ENCODE results near the gene LTBR.
"Not testable (repeated sequence)": the region's sequence is repeated elsewhere in the genome, so short reads cannot be mapped to it uniquely, and the experiment has no call there.

LTBR gene

DNA sequence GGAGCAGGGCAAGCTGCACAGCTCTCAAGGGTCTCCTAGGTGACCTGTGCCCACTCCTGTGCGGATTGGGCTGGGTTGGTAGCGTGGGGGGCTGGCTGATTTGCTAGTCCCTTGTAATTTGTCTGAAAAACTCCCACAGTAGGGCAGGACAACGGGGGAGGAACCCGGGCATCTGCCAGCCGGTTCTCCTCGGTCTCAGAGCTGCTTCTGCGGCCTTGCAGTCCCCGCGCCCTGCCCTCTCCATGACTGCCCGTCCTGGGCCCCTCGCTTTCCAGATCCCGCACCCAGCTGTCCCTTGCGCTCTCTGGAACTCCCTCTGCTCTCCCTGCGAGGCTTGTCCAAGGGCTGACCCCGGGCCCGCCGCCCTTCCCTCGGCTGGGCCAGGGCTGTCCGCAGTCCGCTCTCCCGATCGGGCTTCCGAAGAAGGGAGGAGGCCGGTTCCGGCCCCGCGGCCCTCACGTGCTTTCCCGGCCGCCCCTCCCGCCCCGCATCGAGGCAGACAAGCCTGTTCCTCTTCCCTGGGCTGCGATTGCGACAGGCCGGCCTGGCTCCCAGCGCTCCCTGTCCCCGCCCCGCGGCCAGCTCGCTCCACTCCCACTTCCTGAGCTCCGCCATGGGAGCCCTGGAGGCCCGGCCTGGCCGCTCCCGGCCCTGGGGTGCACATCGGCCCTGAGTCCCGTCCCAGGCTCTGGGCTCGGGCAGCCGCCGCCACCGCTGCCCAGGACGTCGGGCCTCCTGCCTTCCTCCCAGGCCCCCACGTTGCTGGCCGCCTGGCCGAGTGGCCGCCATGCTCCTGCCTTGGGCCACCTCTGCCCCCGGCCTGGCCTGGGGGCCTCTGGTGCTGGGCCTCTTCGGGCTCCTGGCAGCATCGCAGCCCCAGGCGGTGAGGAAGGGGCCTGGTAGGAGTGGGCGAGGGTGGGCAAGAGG is at the start of gene LTBR:
TSS of gene LTBR (plus strand) at position 591 of the 927 bp plus-strand sequence. CDS start at position 788, 197 bp downstream.
- in situ Hi-C loops (cut with HindIII; ENCODE audit: low sequenced_read_pairs), result no loop called here

- in situ Hi-C loops (cut with HindIII; ENCODE audit: low sequenced_read_pairs), result no loop called here
Measured at GRCh38 chr12:6334359-6334758, 49.6 kb upstream of the LTBR start.

GRCh38 chr12:6334940-6335450 is 49.0 kb upstream of the LTBR start:
- in situ Hi-C loops (cut with HindIII; ENCODE audit: low sequenced_read_pairs), result no loop called here

- in situ Hi-C loops (cut with HindIII; ENCODE audit: low sequenced_read_pairs), result no loop called here
Measured at GRCh38 chr12:6335451-6336078, 48.4 kb upstream of the LTBR start.

DNA sequence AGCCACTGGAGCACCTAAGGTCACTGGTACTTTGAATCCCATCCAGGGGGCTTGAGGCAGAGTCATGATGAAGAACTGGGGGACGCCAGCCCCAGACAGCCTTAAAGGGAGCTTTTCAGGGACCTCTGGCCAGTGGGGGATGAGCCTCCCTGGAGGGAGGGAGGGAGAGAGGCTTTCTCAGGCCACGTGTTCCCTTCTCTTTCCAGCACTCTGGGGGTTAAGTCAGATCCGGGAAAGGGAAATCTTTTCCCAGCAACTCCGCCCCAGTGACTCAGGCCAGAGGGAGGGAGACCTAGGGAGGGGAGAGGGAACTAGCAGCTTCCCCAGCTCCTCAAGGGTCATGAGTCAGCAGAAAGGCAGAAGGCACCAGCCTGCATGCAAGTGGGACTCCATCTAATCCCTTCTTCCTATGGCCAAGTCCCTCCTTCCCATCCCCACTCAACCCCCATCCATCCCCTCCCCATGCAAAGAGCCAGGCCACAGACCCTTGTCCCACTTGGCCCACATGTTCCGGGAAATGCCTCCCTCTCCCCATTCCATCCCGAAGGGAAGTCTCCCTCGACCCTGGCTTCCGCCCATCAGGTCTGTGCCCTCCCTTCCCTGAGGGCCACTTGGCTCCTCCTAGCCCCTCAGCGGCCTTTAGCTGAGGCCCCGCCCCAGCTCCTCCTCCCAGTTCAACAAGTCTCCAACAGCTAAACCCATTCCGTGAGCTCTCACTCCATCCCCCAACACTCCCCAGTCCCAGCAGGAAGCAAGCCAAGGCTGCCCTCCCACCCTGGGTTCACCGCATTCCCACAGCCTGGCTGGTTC is 47.7 kb upstream of the LTBR start:
- in situ Hi-C loops (cut with HindIII; ENCODE audit: low sequenced_read_pairs), result no loop called here

DNA sequence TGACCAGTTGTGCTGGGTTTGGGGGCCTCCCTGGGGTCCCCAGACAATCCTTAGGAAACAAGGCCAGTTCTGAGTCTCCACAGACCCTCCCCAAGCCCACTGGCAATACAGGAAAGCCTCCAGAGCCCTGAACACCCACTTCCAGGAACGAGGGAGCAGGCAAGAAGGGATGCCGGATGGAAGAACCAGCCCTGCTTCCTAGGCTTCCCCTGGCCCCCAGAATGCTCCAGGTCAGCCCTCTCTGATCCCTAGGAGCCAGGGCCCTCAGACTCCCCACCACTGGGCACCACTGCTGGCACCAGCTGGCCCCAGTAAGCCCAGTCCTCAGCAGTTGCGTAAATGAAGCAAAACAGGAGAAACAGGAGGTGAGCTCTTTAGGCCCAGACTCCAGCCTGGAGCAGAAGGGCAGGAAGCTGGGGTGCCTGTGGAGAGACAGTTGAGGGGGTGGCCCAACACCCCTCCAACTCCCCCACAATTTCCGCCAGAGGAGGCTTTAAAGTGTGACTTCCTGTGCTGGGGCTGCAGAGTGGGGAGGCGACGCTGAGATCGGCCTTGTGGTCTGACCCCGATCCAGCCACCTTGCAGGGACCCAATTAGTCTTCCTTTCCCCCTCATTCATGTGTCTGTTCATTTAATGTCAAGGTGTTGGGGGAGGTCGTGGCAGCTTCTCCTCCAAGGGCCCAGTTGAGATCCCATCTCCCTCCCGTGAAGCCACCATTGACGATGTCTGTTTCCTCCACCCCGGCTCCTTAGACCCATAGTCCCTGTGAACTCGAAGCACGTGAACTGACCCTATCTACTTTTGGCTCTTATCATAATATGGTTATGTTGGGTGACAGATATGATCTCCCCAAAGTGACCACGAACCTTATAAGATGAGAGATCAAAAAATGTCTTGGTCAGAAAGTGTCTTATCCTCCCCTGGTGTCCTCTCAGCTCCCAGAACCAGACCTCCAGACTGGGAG is 46.8 kb upstream of the LTBR start:
- in situ Hi-C loops (cut with HindIII; ENCODE audit: low sequenced_read_pairs), result no loop called here

DNA sequence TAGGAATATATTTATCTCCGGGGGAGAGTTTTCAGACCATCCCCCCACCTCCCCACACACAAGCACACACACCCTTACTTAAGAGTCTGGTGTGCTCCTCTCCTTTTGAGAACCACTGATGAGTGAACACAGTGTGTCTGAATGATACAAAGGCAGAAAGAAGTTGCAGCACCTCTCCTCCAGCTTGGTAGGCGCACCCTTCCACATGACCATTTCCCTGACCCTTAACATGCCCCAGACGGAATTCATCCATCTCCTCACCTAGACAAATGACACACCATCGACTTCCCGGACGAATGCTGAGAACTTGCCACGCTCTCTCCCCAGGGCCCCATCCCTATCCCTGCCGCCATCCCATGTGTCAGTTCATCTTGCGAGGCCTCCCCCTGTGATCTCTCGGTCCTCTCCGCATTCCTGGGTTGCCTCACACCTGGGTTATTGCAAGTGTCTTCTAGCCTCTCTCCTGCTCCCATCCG is 46.0 kb upstream of the LTBR start:
- in situ Hi-C loops (cut with HindIII; ENCODE audit: low sequenced_read_pairs), result no loop called here

- in situ Hi-C loops (cut with HindIII; ENCODE audit: low sequenced_read_pairs), result not testable (repeated sequence)
Measured at GRCh38 chr12:6338536-6338935, 45.4 kb upstream of the LTBR start.

GRCh38 chr12:6338955-6339354 is 45.0 kb upstream of the LTBR start:
- in situ Hi-C loops (cut with HindIII; ENCODE audit: low sequenced_read_pairs), result no loop called here

- in situ Hi-C loops (cut with HindIII; ENCODE audit: low sequenced_read_pairs), result no loop called here
Measured at GRCh38 chr12:6340032-6340638, 43.8 kb upstream of the LTBR start.

DNA sequence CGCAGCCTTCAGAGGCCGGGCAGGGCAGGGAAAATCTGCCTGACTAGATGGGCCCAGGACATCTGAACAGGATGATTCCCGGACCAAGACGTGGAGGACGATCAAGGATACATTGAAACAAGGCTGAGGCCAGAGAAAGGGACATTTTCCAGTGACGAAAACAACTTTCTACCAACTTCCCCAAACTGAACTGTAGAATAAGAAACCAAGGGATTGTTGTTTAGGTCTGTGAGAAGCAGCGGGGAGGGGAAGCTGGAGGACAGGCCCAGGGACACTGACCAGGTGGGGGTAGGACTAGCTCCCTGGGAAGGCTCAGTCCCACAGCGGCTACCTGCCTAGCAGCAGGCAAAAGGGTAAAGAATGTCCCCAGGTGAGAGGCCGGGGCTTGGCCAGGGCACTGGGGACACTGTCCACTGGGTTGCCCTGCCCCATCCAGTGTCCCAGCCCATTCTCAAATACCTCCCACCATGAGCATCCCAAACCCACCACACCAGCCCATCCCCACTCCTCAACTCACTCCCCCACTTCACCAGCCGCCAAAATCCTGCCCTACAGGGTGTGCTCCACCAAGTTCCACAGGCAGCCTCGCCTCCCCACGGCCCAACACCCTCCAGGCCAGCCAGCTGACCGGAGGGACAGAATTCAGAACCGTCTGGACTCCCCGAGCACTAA is 43.1 kb upstream of the LTBR start:
- in situ Hi-C loops (cut with HindIII; ENCODE audit: low sequenced_read_pairs), result no loop called here

DNA sequence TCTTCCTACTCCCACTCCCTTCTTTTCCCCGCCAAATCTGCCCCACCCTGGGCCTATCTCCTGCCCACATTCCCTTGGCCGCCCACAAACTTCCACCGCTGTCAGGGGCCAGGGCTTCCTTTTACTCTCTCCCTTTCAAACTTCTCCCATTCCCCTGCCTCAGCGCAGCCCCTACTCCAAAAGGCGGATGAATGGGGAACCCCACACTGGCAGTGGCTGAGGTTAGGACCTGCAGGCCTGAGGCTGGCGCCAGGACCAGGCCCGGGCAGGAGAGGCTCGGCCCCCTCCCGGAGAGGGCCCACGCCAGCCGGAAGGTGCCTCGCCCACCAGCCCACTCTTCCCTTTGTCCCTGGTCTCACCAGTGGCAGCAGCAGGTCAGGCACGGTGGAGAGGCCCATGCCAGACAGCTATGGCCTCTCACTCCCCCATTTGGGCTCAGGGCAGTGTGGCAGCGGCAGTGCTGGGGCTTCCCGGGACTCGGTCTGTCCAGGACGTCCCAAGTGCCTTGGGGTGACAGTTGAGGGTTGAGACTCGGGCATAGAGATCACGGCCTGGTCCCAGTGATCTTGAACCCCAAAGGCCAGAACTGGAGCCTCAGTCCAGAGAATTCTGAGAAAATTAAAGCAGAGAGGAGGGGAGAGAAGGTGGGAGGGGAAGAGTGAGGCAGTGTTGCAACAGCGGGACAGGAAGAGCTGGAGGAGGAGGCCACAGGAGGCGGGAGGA is 42.4 kb upstream of the LTBR start, which contains the start of gene TNFRSF1A:
TSS of gene TNFRSF1A (minus strand) at position 660 of the 723 bp plus-strand sequence. CDS start at position 398, 262 bp downstream.
- in situ Hi-C loops (cut with HindIII; ENCODE audit: low sequenced_read_pairs), result no loop called here

- in situ Hi-C loops (cut with HindIII; ENCODE audit: low sequenced_read_pairs), result no loop called here
Measured at GRCh38 chr12:6342140-6342889, 41.6 kb upstream of the LTBR start.

- in situ Hi-C loops (cut with HindIII; ENCODE audit: low sequenced_read_pairs), result no loop called here
Measured at GRCh38 chr12:6343518-6343917, 40.4 kb upstream of the LTBR start.

DNA sequence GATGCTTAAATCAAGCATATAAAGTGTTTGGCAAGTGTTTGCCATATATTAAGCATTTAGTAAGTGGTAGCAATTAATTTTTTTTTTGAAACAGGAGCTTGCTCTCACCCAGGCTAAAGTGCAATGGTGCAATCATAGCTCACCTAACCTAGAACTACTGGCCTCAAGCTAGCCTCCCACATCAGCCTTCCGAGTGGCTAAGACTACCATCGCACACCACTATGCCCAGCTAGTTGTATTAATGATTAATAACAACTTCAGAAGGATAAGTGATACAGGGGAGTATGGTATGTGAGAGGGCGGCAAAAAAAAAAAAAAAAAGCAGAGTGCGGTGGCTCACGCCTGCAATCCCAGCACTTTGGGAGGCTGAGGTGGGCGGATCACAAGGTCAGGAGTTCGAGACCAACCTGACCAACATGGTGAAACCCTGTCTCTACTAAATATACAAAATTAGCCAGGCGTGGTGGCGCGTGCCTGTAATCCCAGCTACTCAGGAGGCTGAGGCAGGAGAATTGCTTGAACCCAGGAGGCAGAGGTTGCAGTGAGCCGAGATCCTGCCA is 39.8 kb upstream of the LTBR start:
- in situ Hi-C loops (cut with HindIII; ENCODE audit: low sequenced_read_pairs), result not testable (repeated sequence)

DNA sequence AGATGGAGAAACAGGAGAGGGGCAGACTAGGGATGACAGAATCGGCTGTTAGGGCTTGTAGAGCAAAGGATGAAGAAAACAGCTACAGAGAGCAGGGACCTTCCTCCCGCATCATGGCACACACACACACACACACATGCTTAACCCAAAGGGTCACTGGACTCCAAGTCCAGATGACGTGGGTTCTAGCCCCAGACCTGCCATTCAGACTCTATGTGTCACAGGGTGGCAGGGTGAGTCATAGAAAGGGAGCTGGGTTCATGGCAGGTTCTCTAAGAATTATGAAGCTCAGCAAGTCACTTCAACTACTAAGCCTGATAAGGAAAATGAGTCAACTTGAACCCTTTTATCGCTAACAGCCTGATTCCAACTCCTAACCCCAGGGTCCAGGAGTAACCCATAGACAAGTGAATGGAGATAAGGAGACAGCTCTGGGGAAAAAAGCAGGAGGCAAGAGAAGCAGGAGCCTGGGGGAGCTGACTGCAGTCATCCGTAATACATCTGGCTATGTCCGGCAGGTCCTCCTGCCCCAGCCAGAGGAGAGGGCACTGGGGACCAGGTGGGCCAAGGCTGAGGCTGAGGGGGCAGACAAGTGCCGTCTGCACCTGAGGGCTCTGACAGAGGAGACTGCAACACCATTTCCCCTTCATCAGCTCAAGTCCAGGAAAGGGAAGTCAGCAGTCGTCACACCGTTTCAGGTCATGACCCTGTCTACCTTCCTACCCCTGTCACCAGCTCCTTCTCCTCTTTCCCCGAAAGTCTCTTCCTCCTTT is 38.5 kb upstream of the LTBR start:
- in situ Hi-C loops (cut with HindIII; ENCODE audit: low sequenced_read_pairs), result no loop called here
